Measurements from ENCODE around the gene EPB41. TPM values are rescaled to one million over a fixed set of nuclear protein-coding genes. Genes with fewer than 3 reads are reported as not detected.

Gene EPB41
- total RNA-seq, 1 experiment from 2014 or later, result 20.2 TPM

DNA sequence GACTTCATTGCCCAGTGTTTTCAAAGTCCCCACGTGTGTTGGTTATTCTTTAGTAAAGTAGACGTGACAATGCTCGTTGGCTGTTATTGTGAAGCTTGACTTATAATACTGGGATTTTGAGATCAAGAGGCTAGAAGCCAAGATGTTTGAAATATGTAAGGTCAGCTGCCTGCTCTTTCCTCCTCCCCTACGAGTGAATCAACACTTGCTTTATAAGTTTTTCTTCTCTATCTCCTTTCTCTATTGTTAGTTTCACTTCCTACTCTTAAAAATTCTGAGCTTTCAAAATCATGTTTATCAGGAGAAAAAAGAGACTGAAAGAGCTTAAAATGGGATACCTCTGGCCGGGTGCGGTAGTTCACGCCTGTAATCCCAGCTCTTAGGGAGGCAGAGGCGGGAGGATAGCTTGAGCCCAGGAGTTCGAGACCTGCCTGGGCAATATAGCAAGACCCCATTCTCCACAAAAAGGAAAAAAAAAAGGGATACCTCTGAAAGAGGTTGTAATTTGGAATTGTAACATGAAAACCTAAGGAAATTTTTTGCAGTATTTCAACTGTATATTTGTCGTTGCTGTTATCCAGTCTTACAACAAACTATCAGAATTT lies 72.0 kb downstream of the EPB41 start:
- CTCF ChIA-PET, result no interaction called here
- Histone ChIP-seq H3K9me3 (ENCODE audit: control insufficient read depth, insufficient read depth, low read depth, low read length) (peaks cover 13% of the 10 kb centered on the region; the same call in 1 of the 2 replicates), H3K4me3 (ENCODE audit: low read depth in 2 of 2, low read length in 2 of 2) (no peak overlapping the region), H3K4me1 (ENCODE audit: control insufficient read depth, insufficient read depth, low read length) (no peaks in the 10 kb centered on the region), H3K27ac (ENCODE audit: low read length) (no peak overlapping the region), H3K27me3 (ENCODE audit: control insufficient read depth, insufficient read depth, low read length) (no peaks in the 10 kb centered on the region), H3K36me3 (ENCODE audit: control insufficient read depth, insufficient read depth, low read length) (no peaks in the 10 kb centered on the region)
- in situ Hi-C loops (cut with HindIII; ENCODE audit: low pct_unique_long_range_greater_than_20kb, low sequenced_read_pairs) (no loop called here), intact Hi-C loops (cut with micrococcal nuclease; ENCODE audit: unreplicated experiment) (no loop called here)
- POLR2A ChIA-PET, result interaction anchor here (0.7 kb wide), 1 partner anchor 95 kb away, joined by 5 read pairs; no protein-coding TSS in a partner anchor
- no TSS peak for BruUV-seq (replicated peaks)
- TF ChIP-seq, protein P1, sequence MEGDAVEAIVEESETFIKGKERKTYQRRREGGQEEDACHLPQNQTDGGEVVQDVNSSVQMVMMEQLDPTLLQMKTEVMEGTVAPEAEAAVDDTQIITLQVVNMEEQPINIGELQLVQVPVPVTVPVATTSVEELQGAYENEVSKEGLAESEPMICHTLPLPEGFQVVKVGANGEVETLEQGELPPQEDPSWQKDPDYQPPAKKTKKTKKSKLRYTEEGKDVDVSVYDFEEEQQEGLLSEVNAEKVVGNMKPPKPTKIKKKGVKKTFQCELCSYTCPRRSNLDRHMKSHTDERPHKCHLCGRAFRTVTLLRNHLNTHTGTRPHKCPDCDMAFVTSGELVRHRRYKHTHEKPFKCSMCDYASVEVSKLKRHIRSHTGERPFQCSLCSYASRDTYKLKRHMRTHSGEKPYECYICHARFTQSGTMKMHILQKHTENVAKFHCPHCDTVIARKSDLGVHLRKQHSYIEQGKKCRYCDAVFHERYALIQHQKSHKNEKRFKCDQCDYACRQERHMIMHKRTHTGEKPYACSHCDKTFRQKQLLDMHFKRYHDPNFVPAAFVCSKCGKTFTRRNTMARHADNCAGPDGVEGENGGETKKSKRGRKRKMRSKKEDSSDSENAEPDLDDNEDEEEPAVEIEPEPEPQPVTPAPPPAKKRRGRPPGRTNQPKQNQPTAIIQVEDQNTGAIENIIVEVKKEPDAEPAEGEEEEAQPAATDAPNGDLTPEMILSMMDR (IDR thresholded peaks at IDR 0.05), result no peak
- TF ChIP-seq, protein P2, sequence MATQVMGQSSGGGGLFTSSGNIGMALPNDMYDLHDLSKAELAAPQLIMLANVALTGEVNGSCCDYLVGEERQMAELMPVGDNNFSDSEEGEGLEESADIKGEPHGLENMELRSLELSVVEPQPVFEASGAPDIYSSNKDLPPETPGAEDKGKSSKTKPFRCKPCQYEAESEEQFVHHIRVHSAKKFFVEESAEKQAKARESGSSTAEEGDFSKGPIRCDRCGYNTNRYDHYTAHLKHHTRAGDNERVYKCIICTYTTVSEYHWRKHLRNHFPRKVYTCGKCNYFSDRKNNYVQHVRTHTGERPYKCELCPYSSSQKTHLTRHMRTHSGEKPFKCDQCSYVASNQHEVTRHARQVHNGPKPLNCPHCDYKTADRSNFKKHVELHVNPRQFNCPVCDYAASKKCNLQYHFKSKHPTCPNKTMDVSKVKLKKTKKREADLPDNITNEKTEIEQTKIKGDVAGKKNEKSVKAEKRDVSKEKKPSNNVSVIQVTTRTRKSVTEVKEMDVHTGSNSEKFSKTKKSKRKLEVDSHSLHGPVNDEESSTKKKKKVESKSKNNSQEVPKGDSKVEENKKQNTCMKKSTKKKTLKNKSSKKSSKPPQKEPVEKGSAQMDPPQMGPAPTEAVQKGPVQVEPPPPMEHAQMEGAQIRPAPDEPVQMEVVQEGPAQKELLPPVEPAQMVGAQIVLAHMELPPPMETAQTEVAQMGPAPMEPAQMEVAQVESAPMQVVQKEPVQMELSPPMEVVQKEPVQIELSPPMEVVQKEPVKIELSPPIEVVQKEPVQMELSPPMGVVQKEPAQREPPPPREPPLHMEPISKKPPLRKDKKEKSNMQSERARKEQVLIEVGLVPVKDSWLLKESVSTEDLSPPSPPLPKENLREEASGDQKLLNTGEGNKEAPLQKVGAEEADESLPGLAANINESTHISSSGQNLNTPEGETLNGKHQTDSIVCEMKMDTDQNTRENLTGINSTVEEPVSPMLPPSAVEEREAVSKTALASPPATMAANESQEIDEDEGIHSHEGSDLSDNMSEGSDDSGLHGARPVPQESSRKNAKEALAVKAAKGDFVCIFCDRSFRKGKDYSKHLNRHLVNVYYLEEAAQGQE (IDR thresholded peaks at IDR 0.05; ENCODE audit: insufficient read depth in 1 of 2, low read depth in 2 of 2, low read length in 1 of 2), result no peak
- no peak for TF ChIP-seq POLR2AphosphoS5 (IDR thresholded peaks at IDR 0.05; ENCODE audit: low read depth, low read length)
- no peak for TF ChIP-seq SIN3A (IDR thresholded peaks at IDR 0.05; ENCODE audit: borderline replicate concordance, insufficient read depth, low read depth, low read length)
- no peak for TF ChIP-seq TCF7L2 (IDR thresholded peaks at IDR 0.05; ENCODE audit: low read depth, low read length)
- no peak for ATAC-seq
- DNase-seq (ENCODE audit: low read depth, low spot score), result no peak

DNA sequence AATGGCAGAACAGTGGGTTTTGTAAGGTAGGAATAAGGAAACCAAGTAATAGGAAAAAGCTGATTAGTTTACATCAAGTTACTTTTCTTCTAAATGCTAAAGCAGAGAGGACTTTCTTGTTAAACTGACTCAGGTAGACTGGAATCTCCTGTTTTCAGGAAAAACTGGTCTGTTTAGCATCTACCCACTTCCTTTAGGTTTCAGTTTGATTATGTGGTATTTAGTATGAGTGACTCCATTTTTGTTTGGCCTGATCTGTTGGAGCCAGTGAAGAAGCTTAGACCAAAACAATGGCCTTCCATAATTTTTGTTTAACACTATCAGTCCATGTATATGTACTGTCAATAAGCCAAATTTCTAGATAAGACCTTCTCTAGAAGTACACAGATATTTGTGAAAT lies 88.4 kb downstream of the EPB41 start:
- CTCF ChIA-PET, result interaction anchor here (0.8 kb wide), 1 partner anchor 108 kb away, joined by 3 read pairs; no protein-coding TSS in a partner anchor
- BruUV-seq (replicated peaks), result no TSS peak
- in situ Hi-C loops (cut with HindIII; ENCODE audit: low pct_unique_long_range_greater_than_20kb, low sequenced_read_pairs) (no loop called here), intact Hi-C loops (cut with micrococcal nuclease; ENCODE audit: unreplicated experiment) (no loop called here)
- DNase-seq (ENCODE audit: low read depth, low spot score) (no peak), ATAC-seq (no peak)
- Histone ChIP-seq H3K27ac (ENCODE audit: low read length) (no peak overlapping the region), H3K27me3 (ENCODE audit: control insufficient read depth, insufficient read depth, low read length) (no peaks in the 10 kb centered on the region), H3K4me3 (ENCODE audit: low read depth in 2 of 2, low read length in 2 of 2) (no peak overlapping the region), H3K9me3 (ENCODE audit: control insufficient read depth, insufficient read depth, low read depth, low read length) (no peaks in the 10 kb centered on the region), H3K4me1 (ENCODE audit: control insufficient read depth, insufficient read depth, low read length) (no peaks in the 10 kb centered on the region), H3K36me3 (ENCODE audit: control insufficient read depth, insufficient read depth, low read length) (no peaks in the 10 kb centered on the region)
- TF ChIP-seq, protein P2 (IDR thresholded peaks at IDR 0.05; ENCODE audit: insufficient read depth in 1 of 2, low read depth in 2 of 2, low read length in 1 of 2), result no peak
- TF ChIP-seq, protein P1 (IDR thresholded peaks at IDR 0.05), result no peak
- no peak for TF ChIP-seq POLR2AphosphoS5 (IDR thresholded peaks at IDR 0.05; ENCODE audit: low read depth, low read length)
- no peak for TF ChIP-seq TCF7L2 (IDR thresholded peaks at IDR 0.05; ENCODE audit: low read depth, low read length)
- no peak for TF ChIP-seq SIN3A (IDR thresholded peaks at IDR 0.05; ENCODE audit: borderline replicate concordance, insufficient read depth, low read depth, low read length)
- POLR2A ChIA-PET, result no interaction called here
